ENCODE data around the gene PARD3B.

- TF ChIP-seq, protein P1, sequence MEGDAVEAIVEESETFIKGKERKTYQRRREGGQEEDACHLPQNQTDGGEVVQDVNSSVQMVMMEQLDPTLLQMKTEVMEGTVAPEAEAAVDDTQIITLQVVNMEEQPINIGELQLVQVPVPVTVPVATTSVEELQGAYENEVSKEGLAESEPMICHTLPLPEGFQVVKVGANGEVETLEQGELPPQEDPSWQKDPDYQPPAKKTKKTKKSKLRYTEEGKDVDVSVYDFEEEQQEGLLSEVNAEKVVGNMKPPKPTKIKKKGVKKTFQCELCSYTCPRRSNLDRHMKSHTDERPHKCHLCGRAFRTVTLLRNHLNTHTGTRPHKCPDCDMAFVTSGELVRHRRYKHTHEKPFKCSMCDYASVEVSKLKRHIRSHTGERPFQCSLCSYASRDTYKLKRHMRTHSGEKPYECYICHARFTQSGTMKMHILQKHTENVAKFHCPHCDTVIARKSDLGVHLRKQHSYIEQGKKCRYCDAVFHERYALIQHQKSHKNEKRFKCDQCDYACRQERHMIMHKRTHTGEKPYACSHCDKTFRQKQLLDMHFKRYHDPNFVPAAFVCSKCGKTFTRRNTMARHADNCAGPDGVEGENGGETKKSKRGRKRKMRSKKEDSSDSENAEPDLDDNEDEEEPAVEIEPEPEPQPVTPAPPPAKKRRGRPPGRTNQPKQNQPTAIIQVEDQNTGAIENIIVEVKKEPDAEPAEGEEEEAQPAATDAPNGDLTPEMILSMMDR (conservative IDR thresholded peaks at IDR 0.05 in 1 of 2, IDR thresholded peaks at IDR 0.05 in 1 of 2; ENCODE audit: low read depth in 1 of 2, low read length in 2 of 2): no peak
- no peak for TF ChIP-seq EZH2 (IDR thresholded peaks at IDR 0.05; ENCODE audit: low read length, missing control alignments)
Measured at GRCh38 chr2:205405752-205406151, 860.5 kb downstream of the PARD3B start.

Data from fibroblast of lung (primary cell).